ENCODE measurements around the gene ZNF26.
"Not testable (repeated sequence)": the region's sequence is repeated elsewhere in the genome, so short reads cannot be mapped to it uniquely, and the experiment has no call there.

Gene ZNF26

GRCh38 chr12:132955094-132956010, 30.8 kb upstream of the ZNF26 start:
- in situ Hi-C loops (cut with MboI; ENCODE audit: low sequenced_read_pairs), result no loop called here

DNA sequence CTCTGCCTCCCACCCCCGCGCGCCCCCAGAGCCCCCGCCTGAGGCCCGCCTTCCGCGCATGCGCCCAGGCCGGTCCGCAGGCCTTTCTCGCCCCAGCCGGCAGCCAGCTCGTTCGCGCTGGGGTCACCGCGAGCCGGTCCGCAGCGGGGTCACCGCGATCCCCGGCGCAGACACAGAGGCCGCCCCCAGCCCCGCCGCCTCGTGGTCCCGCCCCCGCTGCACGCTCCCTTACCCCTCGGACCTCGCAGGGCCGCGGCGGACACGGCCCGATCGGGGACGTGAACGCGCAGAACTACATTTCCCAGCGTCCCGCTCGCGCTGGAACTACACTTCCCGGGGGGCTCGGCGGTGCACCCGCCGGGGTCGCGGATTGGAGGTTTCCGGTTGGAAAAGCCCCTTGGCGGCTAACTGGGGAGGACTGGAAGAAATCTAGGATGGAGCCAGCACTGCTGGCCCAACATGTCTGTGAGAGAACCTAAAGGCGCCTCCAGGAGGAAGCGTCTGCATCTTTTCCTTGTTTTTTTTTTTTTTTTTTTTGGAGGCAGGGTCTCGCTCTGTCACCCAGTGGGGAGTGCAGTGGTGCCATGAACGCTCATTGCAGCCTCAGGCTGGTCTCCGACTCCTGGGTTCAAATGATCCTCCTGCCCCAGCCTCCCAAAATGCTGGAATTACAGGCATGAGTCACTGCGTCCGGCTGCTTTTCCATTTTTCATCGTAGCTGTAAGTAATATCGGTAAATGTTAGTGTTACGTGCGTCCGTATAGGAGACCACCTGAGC, 30.0 kb upstream of the ZNF26 start, which contains the start of gene ZNF605:
ZNF605 (minus strand) TSS at position 296 of the 778 bp plus-strand sequence. CDS start 10,671 bp downstream, outside the sequence.
- in situ Hi-C loops (cut with MboI; ENCODE audit: low sequenced_read_pairs), result no loop called here

DNA sequence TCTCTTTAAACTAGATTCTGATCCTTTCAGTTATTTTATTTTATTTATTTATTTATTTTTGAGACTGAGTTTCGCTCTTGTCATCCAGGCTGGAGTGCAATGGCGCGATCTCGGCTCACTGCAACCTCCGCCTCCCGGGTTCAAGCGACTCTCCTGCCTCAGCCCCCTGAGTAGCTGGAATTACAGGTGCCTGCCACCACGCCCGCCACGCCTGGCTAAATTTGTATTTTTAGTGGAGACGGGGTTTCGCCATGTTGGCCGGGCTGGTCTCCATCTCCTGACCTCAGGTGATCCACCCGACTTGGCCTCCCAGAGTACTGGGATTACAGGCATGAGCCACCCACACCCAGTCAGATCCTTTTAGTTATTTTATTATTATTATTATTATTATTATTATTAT, 24.4 kb upstream of the ZNF26 start:
- in situ Hi-C loops (cut with MboI; ENCODE audit: low sequenced_read_pairs), result not testable (repeated sequence)

GRCh38 chr12:132963947-132964346, 22.2 kb upstream of the ZNF26 start:
- in situ Hi-C loops (cut with MboI; ENCODE audit: low sequenced_read_pairs), result not testable (repeated sequence)

GRCh38 chr12:132965796-132966195, 20.4 kb upstream of the ZNF26 start:
- in situ Hi-C loops (cut with MboI; ENCODE audit: low sequenced_read_pairs), result no loop called here

DNA sequence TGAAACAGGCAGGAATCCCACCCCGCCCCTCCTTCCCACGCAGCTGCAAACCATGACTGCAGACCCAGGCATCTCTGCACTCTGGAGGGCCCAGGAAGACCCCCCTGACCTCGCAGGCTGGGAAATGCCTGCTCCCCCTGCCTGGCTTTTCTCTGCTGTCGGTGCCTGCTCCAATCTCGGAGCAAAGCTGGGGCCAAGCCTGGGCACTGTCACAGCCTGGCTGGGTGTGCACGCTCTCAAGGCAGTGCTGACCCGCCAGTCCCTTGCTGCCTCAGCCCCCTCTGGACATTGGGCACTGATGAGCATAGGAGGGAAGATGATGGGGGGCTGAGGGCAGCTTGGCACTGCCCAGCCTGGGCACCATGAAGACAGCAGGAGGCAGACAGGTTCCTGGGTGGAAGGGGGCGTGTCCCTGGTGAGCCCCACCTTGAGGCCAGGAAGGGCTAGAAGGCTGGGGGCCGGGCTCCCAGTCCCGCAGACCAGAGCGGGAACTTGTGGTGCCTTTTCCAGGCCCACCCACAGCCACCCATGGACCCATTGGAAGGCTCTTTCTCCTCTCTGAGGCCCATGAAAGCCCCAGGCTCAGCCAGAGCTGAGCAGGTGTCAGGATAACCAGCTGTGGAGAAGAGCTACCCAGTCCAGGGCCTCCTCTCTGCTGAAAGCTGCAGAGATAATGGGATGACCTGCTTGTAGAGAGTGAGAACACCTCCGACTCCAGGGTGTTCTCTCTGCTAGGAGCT, 19.3 kb upstream of the ZNF26 start:
- in situ Hi-C loops (cut with MboI; ENCODE audit: low sequenced_read_pairs), result no loop called here

- in situ Hi-C loops (cut with MboI; ENCODE audit: low sequenced_read_pairs), result no loop called here
These were observed 18.4 kb upstream of the ZNF26 start for GRCh38 chr12:132967736-132968135.

GRCh38 chr12:132972374-132972773, 13.8 kb upstream of the ZNF26 start:
- in situ Hi-C loops (cut with MboI; ENCODE audit: low sequenced_read_pairs), result no loop called here

DNA sequence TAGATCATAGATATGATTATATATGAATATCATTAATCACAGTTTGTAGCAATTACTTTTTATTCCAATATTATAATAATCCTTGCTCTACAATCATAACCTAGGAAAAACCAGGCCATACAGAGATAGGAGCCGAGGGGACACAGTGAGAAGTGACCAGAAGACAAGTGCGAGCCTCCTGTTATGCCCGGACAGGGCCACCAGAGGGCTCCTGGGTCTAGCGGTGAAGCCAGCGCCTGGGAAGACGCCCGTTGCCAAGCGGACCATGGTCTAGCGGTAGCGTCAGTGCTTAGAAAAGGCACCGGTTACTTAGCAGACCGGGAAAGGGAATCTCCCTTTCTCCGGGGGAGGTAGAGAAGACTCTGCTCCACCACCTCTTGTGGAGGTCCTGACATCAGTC, 9.3 kb upstream of the ZNF26 start:
- in situ Hi-C loops (cut with MboI; ENCODE audit: low sequenced_read_pairs), result not testable (repeated sequence)

GRCh38 chr12:132986885-132987225, 688 bp downstream of the ZNF26 start:
- in situ Hi-C loops (cut with MboI; ENCODE audit: low sequenced_read_pairs), result no loop called here

DNA sequence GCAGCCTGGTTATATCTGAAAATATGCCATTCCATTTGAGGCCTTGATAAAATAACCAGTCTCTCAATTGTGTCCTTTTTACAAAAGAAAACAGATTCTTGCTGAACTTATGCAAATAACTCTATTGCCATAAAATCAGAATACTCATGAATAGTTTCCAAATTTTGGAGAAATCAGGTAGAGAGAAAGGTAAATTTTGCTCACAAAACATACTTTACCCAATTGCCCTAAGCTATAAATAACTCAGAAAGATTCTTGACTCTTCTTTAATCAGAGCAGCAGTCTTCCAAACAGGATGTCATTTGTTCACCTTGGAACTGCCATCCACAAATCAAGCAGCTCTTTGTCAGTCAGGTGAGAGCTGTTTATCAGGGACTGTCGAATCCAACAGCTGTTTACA, 12.6 kb downstream of the ZNF26 start:
- in situ Hi-C loops (cut with MboI; ENCODE audit: low sequenced_read_pairs), result no loop called here

GRCh38 chr12:133010657-133011297, 24.6 kb downstream of the ZNF26 start:
- in situ Hi-C loops (cut with MboI; ENCODE audit: low sequenced_read_pairs), result no loop called here

DNA sequence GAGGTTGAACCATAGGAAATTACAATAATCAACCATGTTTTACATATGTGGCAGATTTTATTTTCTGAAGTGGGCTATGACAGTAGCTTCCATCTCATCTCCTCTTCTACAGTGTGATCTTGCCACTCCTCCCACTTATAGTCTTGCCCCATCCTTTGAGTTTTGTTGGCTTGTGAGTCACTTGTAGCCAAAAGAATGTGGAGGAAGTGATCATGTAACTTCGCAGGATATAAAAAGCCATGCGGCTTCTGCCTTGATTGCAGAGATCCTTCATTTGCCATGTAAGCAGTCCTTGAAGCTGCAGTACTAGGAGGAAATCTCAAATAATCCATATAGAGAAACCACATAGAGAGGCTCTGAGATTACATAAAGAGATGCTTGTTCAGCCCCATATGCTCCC, 37.4 kb downstream of the ZNF26 start:
- in situ Hi-C loops (cut with MboI; ENCODE audit: low sequenced_read_pairs), result no loop called here

DNA sequence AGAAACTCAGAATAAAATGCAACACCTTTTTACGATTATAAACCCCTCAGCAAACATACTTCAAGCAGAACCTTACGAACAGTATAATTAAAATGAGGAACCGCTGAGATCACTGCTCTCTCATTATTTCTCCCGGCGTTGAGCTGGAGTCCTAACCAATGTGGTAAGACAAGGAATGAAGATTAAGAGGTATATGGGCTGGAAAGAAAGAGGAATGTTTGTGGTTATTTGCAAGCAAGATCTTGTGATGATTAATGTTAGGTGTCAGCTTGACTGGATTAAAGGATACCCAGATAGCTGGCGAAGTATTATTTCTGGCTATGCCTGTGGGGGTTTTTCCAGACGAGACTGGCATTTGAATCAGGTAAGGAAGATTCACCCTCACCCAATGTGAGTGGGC, 40.8 kb downstream of the ZNF26 start:
- in situ Hi-C loops (cut with MboI; ENCODE audit: low sequenced_read_pairs), result no loop called here

GRCh38 chr12:133037207-133038005, 51.2 kb downstream of the ZNF26 start, which contains the start of gene ZNF84:
Gene ZNF84 (plus strand): TSS chr12:133037509. CDS start chr12:133041468, 3,959 bp downstream.
- in situ Hi-C loops (cut with MboI; ENCODE audit: low sequenced_read_pairs), result no loop called here

DNA sequence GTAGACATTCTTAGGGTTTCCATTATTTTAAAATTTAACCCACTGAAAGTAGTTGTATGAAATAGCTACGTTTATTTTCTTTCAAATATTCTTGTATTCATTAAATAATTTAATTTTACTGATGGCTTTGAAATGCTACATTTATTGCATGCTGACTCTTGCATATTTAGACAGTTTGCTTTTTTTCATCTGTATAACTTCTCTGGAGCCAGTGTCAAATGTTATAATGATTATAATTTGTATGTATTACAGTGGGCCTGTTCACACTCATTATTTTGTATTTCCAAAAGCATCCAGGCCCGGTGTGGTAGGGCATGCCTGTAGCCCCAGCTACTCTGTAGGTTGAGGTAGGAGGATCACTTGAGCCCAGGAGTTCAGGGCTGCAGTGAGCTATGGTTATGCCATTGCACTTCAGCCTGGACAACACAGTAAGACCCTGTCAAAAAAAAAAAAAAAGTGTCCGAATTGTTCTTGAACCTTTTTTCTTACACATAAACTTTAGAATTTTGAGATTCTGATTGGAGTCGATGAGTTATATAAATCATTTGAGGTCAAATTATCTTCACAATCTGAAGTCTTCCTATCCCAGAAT, 52.0 kb downstream of the ZNF26 start:
- in situ Hi-C loops (cut with MboI; ENCODE audit: low sequenced_read_pairs), result no loop called here

DNA sequence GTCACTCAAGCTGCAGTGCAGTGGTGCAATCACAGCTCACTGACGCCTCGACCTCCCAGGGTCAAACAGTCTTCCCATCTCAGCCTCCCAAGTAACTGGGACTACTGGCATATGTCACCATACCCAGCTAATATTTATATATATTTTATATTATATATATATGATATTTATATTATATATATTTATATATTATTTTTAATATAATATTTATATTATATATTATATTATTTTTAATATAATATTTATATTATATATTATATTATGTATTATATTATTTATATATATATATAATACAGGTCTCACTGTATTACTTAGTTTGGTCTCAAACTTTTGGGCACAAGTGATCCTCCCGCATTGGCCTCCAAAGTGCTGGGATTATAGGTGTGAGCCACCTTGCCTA, 60.5 kb downstream of the ZNF26 start:
- in situ Hi-C loops (cut with MboI; ENCODE audit: low sequenced_read_pairs), result no loop called here

DNA sequence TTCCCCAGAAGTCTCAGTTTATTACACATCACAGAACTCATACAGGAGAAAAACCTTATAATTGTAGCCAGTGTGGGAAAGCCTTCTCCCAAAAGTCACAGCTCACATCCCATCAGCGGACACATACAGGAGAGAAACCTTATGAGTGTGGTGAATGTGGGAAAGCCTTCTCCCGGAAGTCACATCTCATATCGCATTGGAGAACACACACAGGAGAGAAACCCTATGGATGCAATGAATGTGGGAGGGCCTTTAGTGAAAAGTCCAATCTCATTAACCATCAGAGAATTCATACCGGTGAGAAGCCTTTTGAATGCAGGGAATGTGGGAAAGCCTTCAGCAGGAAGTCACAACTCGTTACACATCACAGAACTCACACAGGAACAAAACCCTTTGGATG, 71.3 kb downstream of the ZNF26 start:
- in situ Hi-C loops (cut with MboI; ENCODE audit: low sequenced_read_pairs), result no loop called here
